Fibroblast of mammary gland (primary cell): ENCODE measurements around the gene UBE2Q2.

Experiments used
- DNase-seq: peaks from one replicate; pipeline ENCODE4 v3.0.0-alpha.2; 2010; ENCODE audit warnings: low read depth
- H3K4me3 ChIP-seq: 2 replicates; pipeline ENCODE4 v1.5.1; 2011; ENCODE audit warnings: low read depth, mild to moderate bottlenecking, low read length, moderate library complexity; ENCODE audit not compliant: control insufficient read depth
- CTCF ChIP-seq: conservative IDR thresholded peaks from 2 replicates; pipeline ENCODE4 v1.5.1; 2011; ENCODE audit warnings: low read depth, low read length, inconsistent platforms; ENCODE audit not compliant: control insufficient read depth, insufficient read depth

The UBE2Q2 gene

GRCh38 chr15:75930866-75931265, 87.6 kb downstream of the UBE2Q2 start:
- no peak overlapping the region for H3K4me3 ChIP-seq
- DNase-seq: no peak
- TF ChIP-seq CTCF: no peak

GRCh38 chr15:75942464-75942863, 99.2 kb downstream of the UBE2Q2 start:
- no peak for TF ChIP-seq CTCF
- no peak for DNase-seq
- H3K4me3 ChIP-seq: no peak overlapping the region

GRCh38 chr15:75943246-75943645, 100.0 kb downstream of the UBE2Q2 start:
- no peak for DNase-seq
- no peak for TF ChIP-seq CTCF
- no peak overlapping the region for H3K4me3 ChIP-seq

- no peak overlapping the region for H3K4me3 ChIP-seq
- TF ChIP-seq CTCF: no peak
- DNase-seq: peak; percentile 12
These were observed 100.5 kb downstream of the UBE2Q2 start for GRCh38 chr15:75943713-75944215.

GRCh38 chr15:75945953-75946352, 102.7 kb downstream of the UBE2Q2 start:
- H3K4me3 ChIP-seq: no peak overlapping the region
- TF ChIP-seq CTCF: no peak
- peak; percentile 80 for DNase-seq

- peak; percentile 92 for DNase-seq
- no peak for TF ChIP-seq CTCF
- no peak overlapping the region for H3K4me3 ChIP-seq
These were observed 103.8 kb downstream of the UBE2Q2 start for GRCh38 chr15:75947092-75947491.

GRCh38 chr15:75948761-75949296, 105.6 kb downstream of the UBE2Q2 start:
- no peak for DNase-seq
- TF ChIP-seq CTCF: no peak
- H3K4me3 ChIP-seq: no peak overlapping the region
